GM12878 (cell line): ENCODE data around the gene SF3B2.

Experiments
- CTCF ChIP-seq, 3 experiments: IDR thresholded peaks in 2 of 3; conservative IDR thresholded peaks in 1 of 3; 2 replicates each; pipeline ENCODE4 v1.5.1; 2011; ENCODE audit warnings: low read depth in 3 of 3, low read length in 3 of 3, mild to moderate bottlenecking in 3 of 3, control low read depth in 2 of 3, moderate library complexity in 2 of 3, inconsistent platforms in 1 of 3, mixed read lengths in 1 of 3; ENCODE audit not compliant: control insufficient read depth in 2 of 3, insufficient read depth in 1 of 3; ENCODE audit errors: extremely low read depth in 1 of 3
- EZH2 ChIP-seq: IDR thresholded peaks from 2 replicates; pipeline ENCODE4 v1.6.1; 2012; ENCODE audit warnings: low read depth, mild to moderate bottlenecking, control low read depth, inconsistent platforms, low read length, borderline replicate concordance; ENCODE audit not compliant: control insufficient read depth
- FOS ChIP-seq: IDR thresholded peaks from 3 replicates; pipeline ENCODE4 v1.6.1; 2011; ENCODE audit warnings: borderline replicate concordance; ENCODE audit not compliant: insufficient read length; ENCODE audit errors: extremely low read depth
- NRF1 ChIP-seq: conservative IDR thresholded peaks from 2 replicates; pipeline ENCODE4 v1.6.1; 2011; ENCODE audit warnings: mild to moderate bottlenecking, low read depth, low read length, improper control_type of control experiment
- SIX5 ChIP-seq: IDR thresholded peaks from 2 replicates; pipeline ENCODE4 v1.6.1; 2011; ENCODE audit warnings: mild to moderate bottlenecking, low read depth, low read length, moderate library complexity; ENCODE audit not compliant: severe bottlenecking
- ZBTB11 ChIP-seq: fragments of 450-650 bp; formaldehyde crosslinking; IDR thresholded peaks from 2 replicates; pipeline ENCODE4 v1.5.0; 2022; ENCODE audit warnings: mild to moderate bottlenecking, missing genetic modification characterization

GRCh38 chr11:66050581-66051231, 1.5 kb upstream of the SF3B2 start:
- TF ChIP-seq CTCF (IDR thresholded peaks at IDR 0.05 in 2 of 3, conservative IDR thresholded peaks at IDR 0.05 in 1 of 3; ENCODE audit: control insufficient read depth in 2 of 3, extremely low read depth in 1 of 3, insufficient read depth in 1 of 3, low read depth in 3 of 3, low read length in 3 of 3) (no peak), ZBTB11 (CRISPR knock-in tag) (no peak), SIX5 (no peak), EZH2 (no peak), NRF1 (no peak), FOS (no peak)
